IMR-90 (cell line): Measurements from ENCODE around the gene MRPL34. TPM values are rescaled to one million over a fixed set of nuclear protein-coding genes. Genes with fewer than 3 reads are reported as not detected.

Experiments used
- ATAC-seq: fragments of 200-7000 bp; cut with Tn5 transposase; 2 replicates; pipeline ENCODE4 v1.9.1; 2020; ENCODE audit warnings: low read depth, mild to moderate bottlenecking, moderate library complexity
- BruUV-seq: library from RNA; stranded (reverse); fragments of 400-500 nt; replicated peaks from 2 replicates; lab custom pipeline; 2021; lab: Mats Ljungman, UMichigan
- CTCF ChIA-PET: fragments of 300-600 bp; formaldehyde crosslinking; extraction: SDS; loops from one replicate; lab custom pipeline; 2021; ENCODE audit warnings: antibody characterized with exemption; lab: Yijun Ruan, JAX
- POLR2A ChIA-PET: fragments of 300-600 bp; sonication (Branson Sonifier 250); formaldehyde crosslinking; loops from one replicate; lab custom pipeline; 2022; ENCODE audit warnings: antibody characterized with exemption; ENCODE audit not compliant: unreplicated experiment; lab: Charles Lee
- DNase-seq: peaks from one replicate; pipeline ENCODE4 v3.0.0; 2013
- H2AFZ ChIP-seq: replicated peaks from 2 replicates; pipeline ENCODE3; 2013; ENCODE audit warnings: low read length, mild to moderate bottlenecking; ENCODE audit not compliant: poor library complexity
- H2AK5ac ChIP-seq: 2 replicates; pipeline ENCODE4 v1.6.1; 2013; ENCODE audit warnings: low read depth, low read length, inconsistent platforms
- H2AK9ac ChIP-seq: replicated peaks from 2 replicates; pipeline ENCODE3; 2013; ENCODE audit warnings: mild to moderate bottlenecking, low read depth, low read length, moderate library complexity; ENCODE audit not compliant: poor library complexity
- H2BK120ac ChIP-seq: 2 replicates; pipeline ENCODE4 v1.6.1; 2013; ENCODE audit warnings: low read depth, low read length, inconsistent platforms
- H2BK15ac ChIP-seq: 3 replicates; pipeline ENCODE4 v1.6.1; 2013; ENCODE audit warnings: low read depth, low read length, inconsistent platforms
- H2BK20ac ChIP-seq: 2 replicates; pipeline ENCODE4 v1.6.1; 2013; ENCODE audit warnings: low read depth, mild to moderate bottlenecking, inconsistent platforms, low read length, moderate library complexity
- H2BK5ac ChIP-seq: 2 replicates; pipeline ENCODE4 v1.6.1; 2013; ENCODE audit warnings: mild to moderate bottlenecking, low read depth, low read length, inconsistent platforms; ENCODE audit not compliant: poor library complexity, severe bottlenecking
- H3K14ac ChIP-seq: replicated peaks from 2 replicates; pipeline ENCODE4 v1.6.1; 2013; ENCODE audit warnings: low read depth, low read length, inconsistent platforms
- H3K18ac ChIP-seq: 2 replicates; pipeline ENCODE4 v1.6.1; 2013; ENCODE audit warnings: low read depth, low read length, control low read depth
- H3K23ac ChIP-seq: 2 replicates; pipeline ENCODE4 v1.6.1; 2013; ENCODE audit warnings: low read depth, low read length, inconsistent platforms
- H3K27ac ChIP-seq: 2 replicates; pipeline ENCODE4 v1.5.1; 2013; ENCODE audit warnings: mild to moderate bottlenecking, control low read depth, low read length; ENCODE audit not compliant: insufficient read depth
- H3K27me3 ChIP-seq: 2 replicates; pipeline ENCODE4 v1.6.1; 2013; ENCODE audit warnings: low read length; ENCODE audit not compliant: control insufficient read depth, insufficient read depth
- H3K36me3 ChIP-seq: 2 replicates; pipeline ENCODE4 v1.6.1; 2013; ENCODE audit warnings: low read length, mixed read lengths; ENCODE audit not compliant: control insufficient read depth, insufficient read depth
- H3K4ac ChIP-seq: 2 replicates; pipeline ENCODE4 v1.6.1; 2013; ENCODE audit warnings: low read depth, low read length, inconsistent platforms
- H3K4me1 ChIP-seq: 2 replicates; pipeline ENCODE4 v1.6.1; 2013; ENCODE audit warnings: low read length, mixed read lengths; ENCODE audit not compliant: control insufficient read depth, insufficient read depth
- H3K4me2 ChIP-seq: 2 replicates; pipeline ENCODE4 v1.6.1; 2013; ENCODE audit warnings: low read depth, mild to moderate bottlenecking, control low read depth, low read length, moderate library complexity
- H3K4me3 ChIP-seq: 2 replicates; pipeline ENCODE4 v1.5.1; 2013; ENCODE audit warnings: low read depth, mild to moderate bottlenecking, control low read depth, low read length, moderate library complexity; ENCODE audit not compliant: insufficient read depth
- H3K56ac ChIP-seq: 2 replicates; pipeline ENCODE4 v1.6.1; 2013; ENCODE audit warnings: low read length, inconsistent platforms; ENCODE audit not compliant: insufficient read depth; ENCODE audit errors: extremely low read depth
- H3K79me1 ChIP-seq, 2 experiments: 2 replicates each; pipeline ENCODE4 v1.6.1; 2013; ENCODE audit warnings: low read length in 2 of 2, inconsistent platforms in 1 of 2, low read depth in 1 of 2
- H3K9ac ChIP-seq: 2 replicates; pipeline ENCODE4 v1.6.1; 2013; ENCODE audit warnings: low read depth, low read length, control low read depth
- H3K9me1 ChIP-seq: 2 replicates; pipeline ENCODE4 v1.6.1; 2013; ENCODE audit warnings: low read length, inconsistent platforms; ENCODE audit not compliant: insufficient read depth
- H3K9me3 ChIP-seq: 2 replicates; pipeline ENCODE4 v1.6.1; 2013; ENCODE audit warnings: low read length; ENCODE audit not compliant: control insufficient read depth, insufficient read depth
- H4K20me1 ChIP-seq: 2 replicates; pipeline ENCODE4 v1.6.1; 2013; ENCODE audit warnings: low read length, inconsistent platforms; ENCODE audit not compliant: insufficient read depth
- H4K5ac ChIP-seq: 2 replicates; pipeline ENCODE4 v1.6.1; 2013; ENCODE audit warnings: mild to moderate bottlenecking, low read depth, low read length, control low read depth
- H4K8ac ChIP-seq, 2 experiments: 2 replicates each; pipeline ENCODE4 v1.6.1; 2013; ENCODE audit warnings: low read depth in 2 of 2, low read length in 2 of 2, control low read depth in 1 of 2, inconsistent platforms in 1 of 2
- H4K91ac ChIP-seq: 2 replicates; pipeline ENCODE4 v1.6.1; 2013; ENCODE audit warnings: low read depth, low read length, inconsistent platforms; ENCODE audit not compliant: insufficient read depth
- BHLHE40 ChIP-seq: fragments of 150-350 bp; IDR thresholded peaks from 2 replicates; pipeline ENCODE4 v1.6.1; 2016; ENCODE audit warnings: mild to moderate bottlenecking, low read depth, low read length
- ELK1 ChIP-seq: fragments of 150-350 bp; IDR thresholded peaks from 2 replicates; pipeline ENCODE4 v1.6.1; 2016; ENCODE audit warnings: low read depth, mild to moderate bottlenecking, low read length, moderate library complexity, borderline replicate concordance
- MAFK ChIP-seq: IDR thresholded peaks from 2 replicates; pipeline ENCODE4 v1.6.1; 2012; ENCODE audit warnings: low read depth, low read length, improper control_type of control experiment
- MAZ ChIP-seq: IDR thresholded peaks from 2 replicates; pipeline ENCODE4 v1.6.1; 2012; ENCODE audit warnings: low read depth, mild to moderate bottlenecking, low read length, improper control_type of control experiment, moderate library complexity, borderline replicate concordance
- MXI1 ChIP-seq: IDR thresholded peaks from 2 replicates; pipeline ENCODE4 v1.6.1; 2012; ENCODE audit warnings: low read depth, mild to moderate bottlenecking, low read length, moderate library complexity, borderline replicate concordance
- NFE2L2 ChIP-seq: fragments of 150-350 bp; IDR thresholded peaks from 2 replicates; pipeline ENCODE4 v1.6.1; 2016; ENCODE audit warnings: low read depth, mild to moderate bottlenecking, low read length
- POLR2A ChIP-seq: IDR thresholded peaks from 2 replicates; pipeline ENCODE4 v1.6.1; 2012; ENCODE audit warnings: mild to moderate bottlenecking, low read depth, low read length
- RCOR1 ChIP-seq: IDR thresholded peaks from 2 replicates; pipeline ENCODE4 v1.6.1; 2012; ENCODE audit warnings: mild to moderate bottlenecking, low read length, improper control_type of control experiment; ENCODE audit not compliant: insufficient replicate concordance
- USF2 ChIP-seq: fragments of 150-350 bp; IDR thresholded peaks from 2 replicates; pipeline ENCODE4 v1.6.1; 2017; ENCODE audit warnings: mild to moderate bottlenecking, antibody characterized with exemption, low read length, low read depth
- WGBS, 2 experiments: methylation state at CpG; one replicate each; pipeline versions ENCODE4 v1.1.5 to v1.1.7; 2013; ENCODE audit warnings: missing lambda C conversion rate in 2 of 2; ENCODE audit not compliant: insufficient read length in 1 of 2; ENCODE audit errors: extremely low coverage in 2 of 2; 5-methylcytosine and 5-hydroxymethylcytosine counted together
- dilution Hi-C: fragments of 300-500 bp; cut with HindIII; formaldehyde crosslinking; loops from one replicate; pipeline ENCODE4 v1.14.3; 2018; ENCODE audit warnings: low sequenced_read_pairs; ENCODE audit not compliant: unreplicated experiment
- in situ Hi-C: fragments of 300-500 bp; cut with MboI; formaldehyde crosslinking; loops from 3 replicates; pipeline ENCODE4 v1.14.3; 2019; ENCODE audit warnings: low sequenced_read_pairs, inconsistent platforms, mixed read lengths
- intact Hi-C: fragments of 100-400 bp; cut with micrococcal nuclease; formaldehyde crosslinking; loops from 2 replicates; pipeline ENCODE4 v1.10.0; 2022
- polyA plus RNA-seq, 3 experiments: library from polyadenylated mRNA; depleted of rRNA; stranded (reverse); fragments of >200 nt; gene quantifications; 2 replicates each; pipeline ENCODE4 v1.2.3, GENCODE V29; 2012; ENCODE audit warnings: low replicate concordance in 1 of 3
- total RNA-seq: library from RNA; depleted of rRNA; stranded (reverse); fragments of >200 nt; gene quantifications from 2 replicates; pipeline ENCODE4 v1.2.3, GENCODE V29; 2012
- TF ChIP-seq, protein P1 (sequence below): conservative IDR thresholded peaks from 2 replicates; pipeline ENCODE4 v1.5.1; 2012; ENCODE audit warnings: mild to moderate bottlenecking, low read depth, low read length, improper control_type of control experiment

Gene MRPL34
- total and polyA plus RNA-seq, 2 of the 4 experiments (the other 2 are of a cell fraction) = 7.3 to 37.0 TPM

GRCh38 chr19:17336872-17337674, 31.4 kb downstream of the MRPL34 start, which contains the start of gene GTPBP3:
TSS of gene GTPBP3 (plus strand) at chr19:17337553. CDS start at chr19:17337612, 59 bp downstream.
- Histone ChIP-seq H3K4me3 (peak within 1 kb of the TSS; percentile 73), H3K23ac (peak within 1 kb of the TSS; percentile 62), H4K5ac (peak within 1 kb of the TSS; percentile 45), H3K9ac (peak within 1 kb of the TSS; percentile 70), H2BK5ac (peak within 1 kb of the TSS; percentile 80), H4K8ac (peak within 1 kb of the TSS; percentile 64 to 98), H3K9me1 (peaks cover 5% of the 10 kb centered on the region), H2AK9ac (peak within 1 kb of the TSS; percentile 47), H2AK5ac (peak within 1 kb of the TSS; percentile 79), H4K20me1 (no peaks in the 10 kb centered on the region), H3K27me3 (no peaks in the 10 kb centered on the region), H3K27ac (peak within 1 kb of the TSS; percentile 84), H2BK120ac (peak within 1 kb of the TSS; percentile 33), H3K36me3 (peaks cover 5% of the 10 kb centered on the region; the same call in 1 of the 2 replicates), H3K14ac (peak within 1 kb of the TSS; percentile 79), H3K56ac (peak within 1 kb of the TSS; percentile 78), H2BK20ac (no peak within 1 kb of the TSS), H3K4me1 (peaks cover 8% of the 10 kb centered on the region), H3K9me3 (no peaks in the 10 kb centered on the region), H2AFZ (peak within 1 kb of the TSS; percentile 95), H3K79me1 (peaks cover 7 to 44% of the 10 kb centered on the region in 2 experiments; a peak in 3 of 4 replicates), H3K4me2 (peak within 1 kb of the TSS; percentile 87), H3K18ac (peak within 1 kb of the TSS; percentile 55; the same call in 1 of the 2 replicates), H3K4ac (peak within 1 kb of the TSS; percentile 71), H4K91ac (peak within 1 kb of the TSS; percentile 91), H2BK15ac (peak within 1 kb of the TSS; percentile 13; the same call in 1 of the 3 replicates)
- 0% methylated on average over 21 of the region's 41 CpGs; no CpG with 5 or more reads in 1 of the 2 experiments for WGBS, 2 experiments
- in situ Hi-C loops (no loop called here), dilution Hi-C loops (no loop called here), intact Hi-C loops (no loop called here)
- DNase-seq = peak; percentile 98
- ATAC-seq = peak; percentile 87
- no TSS peak for BruUV-seq
- ChIA-PET CTCF (no interaction called here), POLR2A (interaction anchor here (0.6 kb wide), 1 partner anchor 19 kb away, joined by 5 read pairs; no protein-coding TSS in a partner anchor)
- TF ChIP-seq RCOR1 (no peak), BHLHE40 (no peak), ELK1 (no peak), MXI1 (peak; percentile 43; the same call in 1 of the 2 replicates), MAZ (peak; percentile 51; the same call in 1 of the 2 replicates), NFE2L2 (no peak), USF2 (0 out of 2 replicates have a peak, but pooled peaks have one; percentile 9), MAFK (no peak), POLR2A (no peak)
- TF ChIP-seq, protein P1, sequence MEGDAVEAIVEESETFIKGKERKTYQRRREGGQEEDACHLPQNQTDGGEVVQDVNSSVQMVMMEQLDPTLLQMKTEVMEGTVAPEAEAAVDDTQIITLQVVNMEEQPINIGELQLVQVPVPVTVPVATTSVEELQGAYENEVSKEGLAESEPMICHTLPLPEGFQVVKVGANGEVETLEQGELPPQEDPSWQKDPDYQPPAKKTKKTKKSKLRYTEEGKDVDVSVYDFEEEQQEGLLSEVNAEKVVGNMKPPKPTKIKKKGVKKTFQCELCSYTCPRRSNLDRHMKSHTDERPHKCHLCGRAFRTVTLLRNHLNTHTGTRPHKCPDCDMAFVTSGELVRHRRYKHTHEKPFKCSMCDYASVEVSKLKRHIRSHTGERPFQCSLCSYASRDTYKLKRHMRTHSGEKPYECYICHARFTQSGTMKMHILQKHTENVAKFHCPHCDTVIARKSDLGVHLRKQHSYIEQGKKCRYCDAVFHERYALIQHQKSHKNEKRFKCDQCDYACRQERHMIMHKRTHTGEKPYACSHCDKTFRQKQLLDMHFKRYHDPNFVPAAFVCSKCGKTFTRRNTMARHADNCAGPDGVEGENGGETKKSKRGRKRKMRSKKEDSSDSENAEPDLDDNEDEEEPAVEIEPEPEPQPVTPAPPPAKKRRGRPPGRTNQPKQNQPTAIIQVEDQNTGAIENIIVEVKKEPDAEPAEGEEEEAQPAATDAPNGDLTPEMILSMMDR = no peak
